SHP77 (cell line): ENCODE results near the gene AMOTL1.
"Not testable (repeated sequence)": the region's sequence is repeated elsewhere in the genome, so short reads cannot be mapped to it uniquely, and the experiment has no call there.

Experiments used
- DNase-seq, 2 experiments: peaks; one replicate each; lab custom pipeline; 2025; lab: John Stamatoyannopoulos, UW

The AMOTL1 gene

DNA sequence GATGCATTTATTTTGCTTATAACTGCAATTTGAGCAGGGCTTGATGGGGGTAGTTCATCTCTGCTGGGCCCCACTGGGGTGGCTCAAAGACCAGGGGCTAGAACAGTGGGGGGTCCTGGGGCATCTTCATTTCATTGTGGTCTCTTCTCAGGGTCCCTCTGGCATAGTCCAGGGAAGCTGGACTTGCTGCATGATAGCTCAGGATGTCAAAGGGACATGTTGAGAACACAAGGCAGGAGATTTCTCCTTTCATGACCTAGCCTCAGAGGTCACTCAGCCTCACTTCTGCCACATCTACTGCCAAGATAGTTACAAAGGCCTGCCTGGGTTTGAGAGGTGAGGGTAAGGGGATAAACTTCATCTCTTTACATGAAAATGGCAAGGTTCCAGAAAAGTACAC, 115.7 kb downstream of the AMOTL1 start:
- DNase-seq = no peak

DNA sequence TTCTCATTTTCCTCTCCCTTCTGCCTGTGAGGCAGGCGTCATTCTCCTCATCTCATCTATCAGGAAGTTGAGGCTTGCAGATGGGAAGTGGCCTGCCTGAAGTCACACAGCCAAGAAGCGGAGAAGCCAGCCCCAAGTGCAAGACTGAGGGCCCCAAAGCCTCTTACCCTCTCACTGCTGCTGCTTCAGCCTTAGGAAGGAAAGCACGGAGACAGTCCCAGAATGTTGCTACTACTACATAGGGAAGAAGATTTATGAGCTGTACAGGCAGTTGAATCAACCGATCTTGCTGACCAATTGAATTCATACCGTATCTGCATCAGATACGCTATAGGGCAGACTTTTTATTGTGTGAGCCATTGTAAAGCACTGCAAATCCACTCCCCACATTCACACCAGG, 116.2 kb downstream of the AMOTL1 start:
- DNase-seq = no peak

DNA sequence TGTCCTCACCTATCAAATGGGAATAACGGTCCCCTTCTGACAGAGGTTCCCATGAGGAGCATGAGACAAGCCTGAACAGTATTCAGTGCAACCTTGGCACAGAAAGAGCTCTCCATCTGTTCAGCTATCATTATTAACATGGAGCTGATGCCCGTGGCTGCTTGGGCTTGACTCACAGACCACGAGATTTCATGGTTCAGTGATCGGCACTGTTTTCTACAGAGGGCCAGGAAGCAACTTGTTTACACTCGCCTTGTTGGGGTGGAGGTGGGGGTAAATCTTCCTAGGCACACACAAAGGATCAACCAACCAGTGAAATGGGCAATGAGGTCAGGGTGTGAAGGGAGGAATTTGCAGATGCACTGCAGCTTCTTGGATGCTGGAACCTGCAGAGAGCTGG, 117.0 kb downstream of the AMOTL1 start:
- DNase-seq = no peak

DNA sequence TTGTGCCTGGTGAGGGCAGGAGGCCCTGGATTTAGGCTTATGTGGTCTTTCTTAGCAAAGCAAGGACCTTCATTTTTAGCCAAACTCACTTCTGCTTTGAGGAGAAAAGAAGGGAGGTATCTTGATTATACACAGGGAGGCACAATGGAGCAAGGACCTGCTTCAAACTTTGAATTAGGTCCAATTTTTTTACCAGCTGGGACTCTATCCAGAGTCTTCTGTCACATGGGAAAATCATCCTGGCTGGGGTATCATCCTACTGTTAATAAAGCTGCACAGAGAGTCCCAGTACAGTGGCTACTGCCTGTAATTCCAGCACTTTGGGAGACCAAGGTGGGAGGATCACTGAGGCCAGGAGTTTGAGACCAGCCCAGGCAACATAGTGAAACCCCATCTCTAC, 117.4 kb downstream of the AMOTL1 start:
- no peak for DNase-seq

DNA sequence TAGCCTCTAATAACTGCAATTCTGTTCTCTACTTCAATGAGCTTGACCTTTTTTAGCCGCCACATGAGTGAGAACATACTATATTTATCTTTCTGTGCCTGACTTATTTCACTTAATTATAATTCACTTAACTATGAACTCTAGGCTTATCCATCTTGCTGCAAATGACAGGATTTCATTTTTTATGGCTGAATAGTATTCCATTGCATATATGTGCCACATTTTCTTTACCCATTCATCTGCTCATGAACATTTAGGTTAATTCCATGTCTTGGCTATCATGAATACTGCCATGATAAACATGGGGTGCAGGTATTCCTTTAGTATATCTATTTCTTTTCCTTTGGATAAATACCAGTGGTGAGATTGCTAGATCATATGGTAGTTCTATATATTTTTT, 120.0 kb downstream of the AMOTL1 start:
- DNase-seq = no peak

DNA sequence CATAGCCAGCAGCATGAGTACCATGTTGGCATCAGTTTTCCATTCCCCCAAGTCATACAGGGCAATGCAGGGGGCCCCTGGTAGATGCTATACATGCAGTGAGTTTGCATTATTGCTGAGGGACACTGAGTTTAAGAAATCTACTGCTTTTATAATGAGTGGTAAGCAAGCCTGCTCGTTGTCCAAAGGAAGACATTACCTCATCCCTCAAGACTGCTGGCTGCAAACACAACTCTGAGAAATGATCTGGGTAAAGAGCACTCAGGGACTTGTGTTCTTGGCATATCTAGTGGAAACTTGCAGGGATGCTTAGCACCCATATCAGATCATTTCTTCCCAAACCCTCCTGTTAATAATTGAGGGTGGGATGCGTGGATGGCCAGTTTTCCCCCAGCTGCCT, 127.3 kb downstream of the AMOTL1 start:
- no peak for DNase-seq

DNA sequence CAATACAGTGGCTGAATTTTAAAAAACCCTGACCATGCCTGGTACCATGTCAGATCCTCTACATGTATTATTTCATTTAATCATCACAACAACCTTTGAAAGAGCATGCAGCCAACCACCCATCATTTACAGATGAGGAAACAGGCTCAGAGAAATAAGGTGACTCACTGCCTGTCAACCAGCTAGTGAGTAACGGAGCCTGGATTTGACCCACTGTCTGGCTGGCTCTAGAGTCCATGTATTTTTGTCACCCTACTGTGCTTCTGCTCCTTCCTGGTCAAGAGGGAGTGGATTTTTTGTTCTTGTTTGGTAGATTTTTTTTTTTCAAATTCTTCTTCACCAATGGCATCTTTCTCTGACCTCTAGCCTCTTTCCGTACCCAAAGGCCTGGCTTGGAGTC, 127.8 kb downstream of the AMOTL1 start:
- no peak for DNase-seq

DNA sequence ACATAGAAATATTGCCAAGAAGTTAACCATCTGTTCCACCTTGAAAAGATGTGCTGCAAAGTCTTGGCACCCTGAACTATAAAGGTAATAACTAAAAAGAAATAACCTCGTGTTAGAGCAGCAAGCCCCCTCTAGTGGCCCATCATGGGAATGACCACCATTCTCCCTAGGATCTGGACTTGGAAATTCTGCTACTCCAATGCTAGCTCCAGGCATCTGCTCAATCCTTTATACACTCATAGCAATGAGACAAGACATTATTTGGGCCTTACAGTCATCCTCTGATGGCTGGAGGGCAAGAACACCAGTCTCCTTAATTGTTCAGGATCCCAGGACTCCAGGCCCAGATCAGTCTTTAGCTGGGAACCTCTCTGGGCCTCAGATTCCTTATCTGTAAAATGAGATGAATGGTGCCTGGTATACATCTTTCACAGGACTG, 129.2 kb downstream of the AMOTL1 start:
- peak; percentile 6 to 12 for DNase-seq

DNA sequence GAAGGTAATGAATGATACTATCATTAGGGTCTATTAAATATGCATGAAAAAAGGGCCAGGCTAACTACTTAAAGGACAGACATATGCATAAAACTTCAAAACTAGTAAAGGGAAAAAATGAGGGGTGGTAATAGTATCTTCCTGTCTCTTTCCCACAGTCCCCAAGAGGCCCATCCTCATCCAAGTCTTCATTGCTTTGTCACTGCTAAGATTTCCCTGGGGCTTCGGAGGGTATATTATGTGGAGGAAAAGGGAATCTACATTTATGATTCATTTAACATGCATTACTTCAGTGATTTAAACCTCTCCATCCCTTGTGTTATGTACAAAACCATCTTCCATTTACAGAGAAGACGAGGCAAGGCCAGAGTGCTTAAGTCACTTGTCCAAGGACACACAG, 139.1 kb downstream of the AMOTL1 start:
- DNase-seq = no peak

DNA sequence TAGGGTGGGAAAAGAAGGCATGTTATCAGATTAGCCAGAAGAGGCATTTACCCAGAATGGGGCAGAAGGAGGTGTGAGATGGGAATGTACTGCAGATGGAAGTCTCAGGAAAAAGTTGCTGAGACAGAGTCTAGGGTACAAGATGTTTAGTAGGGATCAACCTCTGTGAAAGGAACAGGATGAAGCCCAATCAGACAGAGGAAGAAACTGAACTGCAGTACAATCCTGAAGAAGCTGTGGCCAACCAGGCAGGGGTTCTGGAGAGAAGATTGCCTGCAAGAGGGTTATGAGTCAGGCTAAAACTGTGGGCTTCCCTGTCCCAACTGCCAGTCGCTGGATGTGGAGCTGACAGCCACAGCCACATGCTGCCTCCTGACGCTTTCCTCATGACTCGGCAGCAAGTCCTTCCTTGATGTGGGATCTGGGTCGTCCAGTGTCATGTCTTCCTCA, 141.2 kb downstream of the AMOTL1 start:
- no peak for DNase-seq

DNA sequence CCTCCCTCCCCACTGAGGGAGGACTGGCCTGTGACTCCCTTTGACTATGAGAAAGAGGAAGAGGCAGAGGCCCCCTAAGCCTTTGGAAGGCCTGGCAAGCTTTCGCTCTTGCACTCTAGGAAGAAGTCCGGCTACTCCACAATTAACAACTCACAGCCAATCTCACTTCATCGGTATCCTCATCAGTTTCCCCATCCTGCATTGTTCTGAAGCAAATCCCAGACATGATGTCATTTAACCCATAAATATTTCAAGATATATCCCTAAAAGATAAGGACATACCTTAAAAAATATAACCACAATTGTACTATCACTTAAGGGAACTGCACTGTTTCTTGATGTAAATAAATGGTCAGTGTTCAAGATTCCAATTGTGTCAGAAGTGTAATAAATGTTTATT, 142.1 kb downstream of the AMOTL1 start:
- DNase-seq = no peak

DNA sequence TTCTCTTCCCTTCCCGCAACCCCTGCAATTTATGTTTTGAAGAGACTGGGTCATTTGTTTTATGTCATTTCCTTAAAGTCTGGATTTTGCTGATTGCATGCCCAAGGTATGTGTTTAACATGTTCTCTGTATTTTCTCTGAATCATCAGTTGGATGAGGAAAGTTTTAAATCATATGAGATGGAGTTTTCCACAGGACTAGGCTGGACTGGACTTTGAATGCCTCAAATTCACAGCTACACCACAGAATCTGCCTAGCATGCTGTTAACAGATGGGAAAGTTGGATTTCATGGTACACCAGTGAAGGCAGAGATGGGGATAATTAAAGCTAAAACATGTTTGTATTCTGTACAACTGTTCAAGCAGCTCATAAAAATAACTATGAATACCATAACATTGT, 142.6 kb downstream of the AMOTL1 start:
- no peak for DNase-seq

DNA sequence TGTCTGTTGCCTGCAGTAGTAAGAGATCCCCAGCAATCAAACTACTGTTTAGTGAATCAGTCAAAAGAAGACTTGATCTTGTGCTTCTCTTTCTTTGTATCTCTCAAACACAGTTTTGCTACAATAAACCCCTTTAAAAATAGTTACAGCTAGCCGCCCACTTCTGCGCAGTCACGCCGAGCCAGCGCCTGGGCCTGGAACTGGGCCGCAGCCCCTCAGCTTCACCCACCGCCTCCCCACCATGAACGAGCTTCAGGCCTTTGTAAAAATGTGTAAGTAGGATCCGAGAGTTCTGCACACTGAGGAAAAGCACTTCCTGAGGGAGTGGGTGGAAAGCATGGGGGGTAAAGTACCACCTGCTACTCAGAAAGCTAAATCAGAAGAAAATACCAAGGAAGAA, 144.7 kb downstream of the AMOTL1 start:
- no peak for DNase-seq

DNA sequence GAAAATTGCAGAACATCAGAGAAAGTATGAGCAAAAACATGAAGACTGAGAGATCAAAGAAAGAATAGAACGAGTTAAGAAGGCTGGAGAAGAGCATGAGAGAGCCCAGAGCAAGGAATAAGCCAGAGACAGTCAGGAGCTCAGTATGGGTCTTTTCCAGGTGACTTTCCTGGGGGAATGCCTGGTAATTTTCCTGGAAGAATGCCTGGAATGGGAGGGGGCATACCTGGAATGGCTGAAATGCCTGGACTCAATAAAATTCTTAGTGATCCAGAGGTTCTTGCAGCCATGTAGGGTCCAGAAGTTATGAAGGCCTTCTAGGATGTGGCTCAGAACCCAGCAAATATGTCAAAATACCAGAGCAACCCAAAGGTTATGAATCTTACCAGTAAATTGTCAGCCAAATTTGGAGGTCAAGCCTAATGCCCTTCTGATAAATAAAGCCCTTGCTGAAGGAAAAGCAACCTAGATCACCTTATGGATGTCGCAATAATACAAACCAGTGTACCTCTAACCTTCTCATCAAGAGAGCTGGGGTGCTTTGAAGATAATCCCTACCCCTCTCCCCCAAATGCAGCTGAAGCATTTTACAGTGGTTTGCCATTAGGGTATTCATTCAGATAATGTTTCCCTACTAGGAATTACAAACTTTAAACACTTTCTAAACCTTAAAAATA, 145.7 kb downstream of the AMOTL1 start:
- DNase-seq = not testable (repeated sequence)

DNA sequence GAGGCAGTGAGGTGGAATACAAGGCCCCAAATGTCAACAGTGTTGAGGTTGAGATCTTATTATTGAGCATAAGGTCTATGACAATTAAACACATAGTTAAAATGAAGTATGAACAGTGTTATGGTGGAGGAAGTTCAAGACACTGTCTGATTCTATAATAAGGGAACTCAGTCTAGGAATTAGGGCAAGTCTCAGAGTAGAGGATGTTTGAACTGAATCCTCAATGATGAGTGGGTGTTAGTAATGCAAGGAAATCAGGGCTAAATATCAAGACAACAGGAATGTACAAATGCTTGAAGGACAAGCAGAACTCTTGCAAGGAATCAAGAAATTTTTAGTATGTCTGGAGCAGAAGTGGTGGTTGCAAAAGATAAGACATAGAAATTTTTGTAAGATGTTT, 152.2 kb downstream of the AMOTL1 start:
- no peak for DNase-seq

DNA sequence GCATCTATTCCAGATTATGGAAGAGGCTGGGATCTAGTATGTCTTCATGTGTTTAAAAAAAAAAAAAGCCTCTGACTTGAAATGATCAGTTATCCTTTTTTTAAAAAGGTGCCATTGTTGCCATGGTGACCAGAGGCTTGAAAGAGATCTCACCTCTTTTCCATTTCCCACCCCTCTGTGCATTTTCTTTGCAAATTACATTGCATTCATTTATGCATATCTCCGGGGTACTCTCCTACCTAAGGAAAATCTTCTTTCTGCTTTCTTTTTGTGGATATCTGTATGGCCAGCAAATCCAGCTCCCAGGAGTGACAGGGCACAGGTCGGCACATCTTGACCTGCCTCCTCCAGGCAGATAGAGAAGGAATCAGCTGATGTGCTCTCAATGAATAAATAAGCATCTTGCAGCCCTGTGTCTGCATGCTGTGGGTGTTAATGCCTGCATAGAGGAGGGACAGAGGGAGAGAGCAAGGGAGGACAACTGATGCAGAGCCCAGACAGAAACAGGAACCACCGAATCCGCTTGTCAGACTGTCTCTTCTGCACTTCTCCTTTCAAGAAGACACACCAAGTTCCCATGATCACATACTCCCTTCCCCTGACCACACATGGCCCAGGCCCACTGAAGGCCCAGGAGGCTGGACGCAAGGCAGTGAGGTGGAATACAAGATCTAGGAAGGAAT, 154.3 kb downstream of the AMOTL1 start:
- no peak for DNase-seq

DNA sequence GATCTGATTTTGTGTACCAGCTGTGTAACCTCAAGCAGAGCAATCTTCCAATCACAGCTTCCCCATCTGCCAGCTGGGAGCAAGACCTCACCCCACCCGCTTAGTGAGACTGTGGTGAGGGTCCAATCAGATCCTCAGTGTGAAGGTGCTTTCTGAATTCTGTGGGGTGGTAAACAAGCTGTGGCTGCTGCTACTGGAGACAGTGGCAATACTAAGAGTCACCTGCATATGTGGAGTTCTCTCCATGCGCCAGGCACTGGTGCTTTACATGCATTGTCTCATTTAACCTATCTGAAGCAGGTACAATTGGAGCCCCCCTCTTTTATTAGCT, 154.8 kb downstream of the AMOTL1 start:
- DNase-seq = no peak

DNA sequence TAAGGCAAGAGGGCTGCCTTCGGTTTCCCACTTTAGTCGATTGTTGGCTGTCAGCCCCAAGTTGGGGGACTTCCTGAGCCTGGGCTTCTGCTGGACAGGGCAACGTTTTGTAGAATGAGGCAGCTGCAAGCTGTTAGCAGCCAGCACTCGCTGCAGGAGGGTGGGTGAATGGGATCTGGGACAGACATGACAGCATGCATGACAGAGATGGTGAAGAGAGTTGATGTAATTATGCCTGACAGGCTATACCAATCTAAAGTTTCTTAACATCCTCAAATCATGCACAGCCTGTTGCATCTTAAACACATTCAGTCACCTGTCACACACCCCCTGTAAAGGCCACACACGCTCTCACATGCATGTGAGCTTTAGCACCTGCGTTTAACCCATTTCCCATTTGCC, 156.0 kb downstream of the AMOTL1 start:
- DNase-seq = no peak

DNA sequence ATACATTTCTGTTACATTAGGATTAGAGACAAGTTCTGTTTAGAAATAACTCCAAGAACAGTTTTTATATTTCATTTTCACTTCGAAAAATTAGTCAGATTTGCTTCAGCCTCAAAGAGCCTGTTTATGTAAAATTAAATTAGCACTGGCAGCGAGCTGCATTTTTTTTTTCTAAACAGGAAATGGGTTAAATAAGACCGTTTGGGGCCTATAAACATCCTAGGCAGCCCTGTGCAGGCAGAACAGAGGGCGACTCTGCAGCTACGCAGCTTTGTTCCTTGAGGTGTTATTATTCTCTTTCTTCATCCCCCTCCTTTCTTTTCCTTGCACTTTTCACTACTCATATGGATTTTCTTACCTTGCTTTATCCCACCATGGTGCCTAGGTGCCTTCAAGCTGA, 156.5 kb downstream of the AMOTL1 start:
- DNase-seq = no peak

DNA sequence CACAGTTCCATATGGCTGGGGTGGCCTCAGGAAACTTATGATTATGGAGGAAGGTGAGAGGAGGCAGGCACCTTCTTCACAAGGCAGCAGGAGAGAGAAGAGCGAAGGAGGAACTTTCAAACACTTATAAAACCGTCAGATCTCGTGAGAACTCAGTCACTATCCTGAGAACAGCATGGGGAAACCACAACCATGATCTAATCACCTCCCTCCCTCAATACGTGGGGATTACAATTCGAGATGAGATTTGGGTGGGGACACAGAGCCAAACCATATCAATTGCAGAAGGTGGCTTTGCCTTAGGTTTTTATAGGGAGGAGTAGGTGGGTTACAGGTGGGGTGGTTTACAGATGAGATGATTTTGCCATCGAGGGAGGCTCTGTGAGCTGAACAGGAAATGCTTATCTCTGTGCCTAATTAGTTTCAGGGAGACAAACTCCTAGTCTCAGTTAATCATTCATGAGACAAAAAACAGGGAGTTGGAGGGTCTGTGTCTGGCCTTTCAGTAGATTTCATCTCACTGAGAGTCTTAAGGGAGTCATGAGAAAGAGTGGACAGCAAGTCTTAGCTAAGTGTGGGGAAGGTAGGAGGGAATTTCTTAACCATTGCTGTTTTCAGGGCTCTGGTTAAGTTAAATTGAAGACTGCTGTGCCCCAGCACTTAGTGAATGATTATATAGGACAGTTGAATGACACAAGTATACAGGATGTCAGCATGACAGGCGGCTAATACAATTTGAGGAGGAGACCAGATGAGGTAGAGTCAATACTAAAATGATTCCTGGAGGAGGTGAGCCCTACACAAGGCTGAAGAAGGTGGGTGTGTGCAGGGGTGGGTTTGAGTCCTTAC, 157.5 kb downstream of the AMOTL1 start:
- DNase-seq = no peak

DNA sequence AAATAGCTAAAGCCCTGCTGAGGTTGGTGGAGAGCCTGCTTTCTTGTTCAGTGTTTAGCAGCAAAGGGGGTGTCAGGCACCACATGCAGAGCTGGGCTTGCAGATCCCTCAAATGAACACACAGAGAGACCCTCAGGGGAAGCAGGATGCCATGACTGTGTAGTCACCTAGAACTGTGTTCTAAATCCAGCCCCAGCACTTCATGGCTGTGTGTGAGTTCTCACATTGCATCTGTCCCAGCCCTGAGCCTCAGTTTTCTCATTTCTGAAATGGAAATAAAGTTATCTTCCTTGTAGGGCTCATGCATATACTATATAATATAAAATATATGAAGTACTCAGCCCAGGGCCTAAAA, 158.1 kb downstream of the AMOTL1 start:
- no peak for DNase-seq
